HG03025 (cell line): ENCODE results near the gene CD86.

Experiments
- ATAC-seq: cut with Tn5 transposase; IDR thresholded peaks from one replicate; pipeline ENCODE4 v1.9.1; 2021; ENCODE audit warnings: mild to moderate bottlenecking, moderate library complexity; ENCODE audit not compliant: unreplicated experiment, low FRiP score

CD86 gene

GRCh38 chr3:122091602-122092295 is 36.6 kb downstream of the CD86 start:
- ATAC-seq, result no peak

- no peak for ATAC-seq
Observed at GRCh38 chr3:122092460-122093165, 37.5 kb downstream of the CD86 start.

DNA sequence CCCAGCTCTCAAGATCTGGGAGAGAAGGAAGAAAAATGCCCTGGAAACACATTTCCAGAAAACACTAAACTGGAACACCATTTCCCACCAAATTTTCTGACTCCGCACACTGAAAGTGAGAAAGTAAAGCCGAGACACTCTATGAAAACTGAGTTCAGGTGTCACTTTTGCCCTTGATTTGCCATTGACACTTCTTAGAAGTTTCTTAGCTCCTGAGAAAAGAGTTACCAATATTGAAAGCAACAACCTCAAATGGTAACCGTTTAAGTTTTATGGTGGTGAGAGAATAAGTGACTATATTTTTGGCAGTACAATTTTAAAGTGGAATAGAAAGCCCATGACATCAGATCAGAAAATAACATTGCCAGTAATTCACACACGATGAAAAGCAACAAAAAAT is 39.0 kb downstream of the CD86 start:
- ATAC-seq, result no peak

- no peak for ATAC-seq
Observed at GRCh38 chr3:122094693-122095092, 39.5 kb downstream of the CD86 start.

DNA sequence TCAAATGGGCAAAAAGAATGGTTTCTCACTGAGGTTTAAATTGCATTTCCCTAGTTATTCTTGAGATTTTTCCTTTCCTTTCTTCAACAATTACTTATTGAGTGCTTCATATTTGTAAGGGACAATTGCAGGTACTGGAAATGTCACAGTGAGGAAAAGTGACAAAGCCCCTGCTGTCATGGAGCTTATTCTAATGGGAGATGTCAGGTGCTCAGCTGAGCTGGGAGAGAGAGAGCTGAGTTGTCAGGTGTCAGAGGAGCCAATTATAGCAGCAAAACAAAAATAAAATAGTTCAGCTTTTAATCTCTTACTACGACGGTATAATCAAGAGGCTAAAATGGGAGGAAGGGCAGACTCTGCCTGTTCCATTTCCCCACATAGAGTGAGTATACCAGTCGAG is 42.0 kb downstream of the CD86 start:
- ATAC-seq, result no peak

DNA sequence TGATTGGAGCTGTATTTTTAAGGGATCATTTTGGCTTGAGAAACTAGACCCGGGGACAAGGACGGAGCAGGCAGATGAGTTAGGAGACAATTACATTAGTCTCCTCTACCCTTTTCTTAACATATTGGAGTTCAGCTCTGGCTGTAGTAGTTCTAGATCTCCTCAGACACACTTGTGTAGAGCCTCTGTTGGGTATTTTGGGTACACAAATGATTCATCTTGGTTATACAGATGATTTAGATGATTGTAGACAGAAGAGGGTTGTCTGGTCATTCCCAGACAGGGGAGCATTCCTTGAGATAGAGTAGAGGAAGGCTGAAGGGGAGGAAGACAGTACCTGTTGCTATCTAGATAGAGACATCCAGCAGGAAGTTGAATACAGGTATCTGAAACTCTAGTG is 43.4 kb downstream of the CD86 start:
- no peak for ATAC-seq

- no peak for ATAC-seq
Observed at GRCh38 chr3:122099255-122099654, 44.1 kb downstream of the CD86 start.

- no peak for ATAC-seq
Observed at GRCh38 chr3:122100083-122100482, 44.9 kb downstream of the CD86 start.

DNA sequence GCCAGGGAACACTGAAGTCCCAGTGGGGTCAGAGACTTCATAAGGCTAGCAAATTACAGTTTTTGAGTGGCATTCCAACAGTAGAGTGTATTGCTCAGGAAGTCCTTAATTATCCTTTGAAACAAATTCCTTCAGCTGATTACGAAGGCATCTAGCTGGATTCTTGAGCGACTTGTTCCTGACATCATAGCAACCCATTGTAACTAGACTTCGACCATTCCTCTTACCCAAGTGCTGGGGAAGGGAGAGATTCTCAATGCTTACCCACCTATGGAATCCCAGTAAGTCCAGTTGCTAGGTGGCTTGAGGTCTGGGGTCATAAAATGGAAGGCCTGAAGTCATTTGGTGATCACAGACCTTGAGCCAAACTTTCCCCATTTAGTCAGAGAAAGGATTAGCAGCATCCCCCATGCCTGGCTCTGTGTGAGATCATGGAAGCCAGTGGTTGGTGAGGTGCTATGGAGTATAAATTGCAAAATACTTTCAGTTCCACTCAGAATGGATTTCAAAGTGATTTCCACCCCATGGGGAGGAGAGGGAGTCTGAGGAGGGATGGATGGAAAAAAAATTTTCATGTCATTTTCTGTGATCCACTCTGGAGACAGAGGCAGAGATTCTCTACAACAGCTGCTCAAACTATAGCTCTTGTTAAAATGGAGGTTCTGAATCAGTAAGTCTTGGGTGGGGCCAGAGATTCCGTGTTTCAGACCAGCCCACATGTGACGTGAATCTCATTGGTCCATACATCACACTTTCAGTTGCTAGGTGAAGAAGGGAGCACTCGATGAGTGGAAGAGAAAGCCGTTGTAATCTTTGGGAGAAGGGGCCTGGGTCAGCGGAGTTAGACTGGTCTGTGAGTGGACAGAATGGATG is 45.7 kb downstream of the CD86 start:
- peak; percentile 47 for ATAC-seq

DNA sequence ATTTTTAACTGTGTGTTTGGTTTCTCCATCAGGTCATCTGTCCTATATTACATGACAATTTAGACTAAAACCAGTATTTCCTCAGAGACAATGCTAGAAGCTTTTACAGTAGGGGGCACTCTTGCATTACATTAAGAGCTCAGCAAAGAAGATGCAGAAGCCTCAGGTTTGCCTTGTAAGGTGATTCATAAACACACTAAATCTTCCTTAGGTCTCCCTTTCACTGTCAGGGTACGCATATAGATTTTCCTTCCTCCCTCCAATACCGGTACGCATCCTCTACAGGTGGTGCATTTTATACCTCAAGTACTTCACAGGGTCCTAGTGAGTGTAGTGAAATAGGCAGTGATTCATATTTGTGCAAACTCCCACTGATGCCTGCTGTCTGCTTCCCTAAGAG is 46.5 kb downstream of the CD86 start:
- ATAC-seq, result no peak

GRCh38 chr3:122102191-122102935 is 47.2 kb downstream of the CD86 start:
- ATAC-seq, result no peak

DNA sequence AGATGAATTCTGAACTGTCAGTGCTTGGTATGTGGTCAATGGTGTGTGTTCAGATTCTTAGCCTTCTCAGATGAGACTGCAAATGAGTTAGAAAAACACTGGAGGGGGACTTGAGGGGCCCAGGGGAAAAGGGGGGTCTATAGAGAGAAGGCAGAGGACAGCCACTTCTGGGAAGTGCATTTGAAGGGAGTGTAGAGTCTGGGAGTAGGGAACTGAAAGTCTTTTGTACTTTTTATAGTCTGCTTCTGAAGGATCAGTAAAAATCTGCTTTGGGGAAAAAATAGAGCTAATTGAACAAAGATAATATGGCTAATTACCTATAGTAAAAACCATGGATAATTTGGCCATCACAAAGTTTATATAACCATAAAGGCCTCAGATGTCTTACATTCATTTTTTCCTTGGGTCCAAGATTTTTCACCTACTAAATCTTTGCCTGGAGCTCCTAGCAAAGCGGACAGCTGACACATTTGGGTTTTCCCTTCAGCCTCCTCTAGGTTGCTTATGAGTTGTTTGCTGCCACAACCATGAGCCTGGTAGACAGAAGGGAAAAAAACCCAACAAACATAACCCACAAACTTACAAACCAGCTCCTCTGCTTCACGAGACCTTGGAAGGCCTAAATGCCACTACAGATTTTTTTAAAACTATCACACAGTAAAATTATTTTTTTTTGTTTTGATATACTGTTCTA is 48.8 kb downstream of the CD86 start:
- no peak for ATAC-seq

GRCh38 chr3:122104515-122105194 is 49.5 kb downstream of the CD86 start:
- no peak for ATAC-seq

DNA sequence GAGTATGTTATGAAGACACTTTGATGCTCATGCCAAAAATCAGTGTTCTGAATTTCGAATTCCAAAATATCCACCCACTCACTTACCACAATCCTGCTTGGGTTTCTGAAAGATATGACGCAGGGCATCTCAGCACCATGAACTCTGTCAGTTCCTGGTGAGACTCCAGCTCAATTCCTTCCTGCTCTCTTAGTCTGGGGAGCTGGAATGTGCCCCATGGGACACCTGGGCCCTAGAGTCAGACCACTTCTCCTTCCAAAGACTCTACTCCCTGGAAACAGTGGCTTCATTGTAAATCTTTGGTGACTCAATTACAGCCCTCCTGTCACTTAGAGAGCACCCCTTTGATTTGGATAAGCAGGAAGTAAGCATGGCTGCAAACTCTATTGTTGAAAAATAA is 50.5 kb downstream of the CD86 start:
- ATAC-seq, result no peak

GRCh38 chr3:122107171-122107570 is 52.0 kb downstream of the CD86 start:
- ATAC-seq, result no peak

DNA sequence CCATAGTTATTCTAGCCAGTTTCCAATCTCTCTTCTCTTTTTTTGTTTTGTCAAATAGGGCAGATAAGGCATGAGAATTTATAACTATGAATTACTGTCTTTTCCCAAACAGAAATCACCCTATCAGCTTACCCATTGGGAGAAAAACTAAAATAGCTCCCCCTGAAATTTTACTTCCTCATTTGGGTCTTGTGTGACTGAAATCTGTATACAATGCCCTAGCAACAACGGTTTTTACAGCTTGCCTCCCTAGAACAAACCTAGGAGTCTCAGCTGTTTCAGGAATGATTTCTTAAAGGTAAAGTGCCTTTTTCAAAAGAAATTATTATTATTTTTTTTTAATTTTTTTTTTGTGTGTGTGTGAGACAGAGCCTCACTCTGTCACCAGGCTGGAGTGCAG is 56.8 kb downstream of the CD86 start:
- no peak for ATAC-seq

DNA sequence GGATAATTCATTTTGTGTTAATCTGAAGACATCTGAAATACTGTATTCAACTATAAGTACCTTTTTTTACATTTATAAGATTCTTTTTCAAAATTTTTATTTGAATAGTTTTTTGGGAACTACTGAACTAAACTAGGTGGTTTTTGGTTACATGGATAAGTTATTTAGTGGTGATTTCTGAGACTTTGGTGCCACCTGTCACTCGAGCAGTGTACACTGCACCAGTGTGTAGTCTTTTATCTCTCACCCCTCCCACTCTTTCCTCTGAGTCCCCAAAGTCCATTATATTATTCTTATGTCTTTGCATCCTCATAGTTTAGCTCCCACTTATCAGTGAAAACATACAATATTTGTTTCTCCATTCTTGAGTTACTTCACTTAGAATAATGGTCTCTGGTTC is 57.6 kb downstream of the CD86 start:
- no peak for ATAC-seq

GRCh38 chr3:122123850-122124249 is 68.7 kb downstream of the CD86 start:
- ATAC-seq, result no peak

DNA sequence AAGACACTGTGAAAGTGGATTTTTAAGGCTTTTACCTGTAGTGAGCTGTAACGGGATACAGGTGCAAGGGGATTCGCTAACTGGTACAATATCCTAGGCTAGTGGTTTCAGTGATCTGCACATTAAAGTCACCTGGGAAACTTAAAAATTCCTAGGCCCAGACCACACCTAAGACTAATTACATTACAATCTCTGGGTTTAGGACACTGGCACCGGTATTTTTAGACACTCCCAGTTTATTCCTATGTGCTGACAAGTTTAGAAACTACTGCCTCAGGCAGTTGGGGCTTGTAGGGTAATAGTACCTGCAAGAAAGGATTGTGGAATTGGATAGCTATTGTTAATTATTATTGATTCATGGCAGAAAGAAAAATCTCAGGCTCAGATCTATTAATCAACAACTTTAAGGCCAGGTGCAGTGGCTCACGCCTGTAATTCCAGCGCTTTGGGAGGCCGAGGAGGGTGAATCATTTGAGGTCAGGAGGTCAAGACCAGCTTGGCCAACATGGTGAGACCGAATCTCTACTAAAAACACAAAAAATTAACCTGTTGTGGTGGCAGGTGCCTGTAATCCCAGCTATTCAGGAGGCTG is 77.9 kb downstream of the CD86 start:
- no peak for ATAC-seq
